GM04504 (cell line): ENCODE results near the gene RAB34.

ENCODE experiments used
- DNase-seq: peaks from one replicate; pipeline ENCODE4 v3.0.0-alpha.2; 2012; ENCODE audit warnings: low read depth

Gene RAB34

DNA sequence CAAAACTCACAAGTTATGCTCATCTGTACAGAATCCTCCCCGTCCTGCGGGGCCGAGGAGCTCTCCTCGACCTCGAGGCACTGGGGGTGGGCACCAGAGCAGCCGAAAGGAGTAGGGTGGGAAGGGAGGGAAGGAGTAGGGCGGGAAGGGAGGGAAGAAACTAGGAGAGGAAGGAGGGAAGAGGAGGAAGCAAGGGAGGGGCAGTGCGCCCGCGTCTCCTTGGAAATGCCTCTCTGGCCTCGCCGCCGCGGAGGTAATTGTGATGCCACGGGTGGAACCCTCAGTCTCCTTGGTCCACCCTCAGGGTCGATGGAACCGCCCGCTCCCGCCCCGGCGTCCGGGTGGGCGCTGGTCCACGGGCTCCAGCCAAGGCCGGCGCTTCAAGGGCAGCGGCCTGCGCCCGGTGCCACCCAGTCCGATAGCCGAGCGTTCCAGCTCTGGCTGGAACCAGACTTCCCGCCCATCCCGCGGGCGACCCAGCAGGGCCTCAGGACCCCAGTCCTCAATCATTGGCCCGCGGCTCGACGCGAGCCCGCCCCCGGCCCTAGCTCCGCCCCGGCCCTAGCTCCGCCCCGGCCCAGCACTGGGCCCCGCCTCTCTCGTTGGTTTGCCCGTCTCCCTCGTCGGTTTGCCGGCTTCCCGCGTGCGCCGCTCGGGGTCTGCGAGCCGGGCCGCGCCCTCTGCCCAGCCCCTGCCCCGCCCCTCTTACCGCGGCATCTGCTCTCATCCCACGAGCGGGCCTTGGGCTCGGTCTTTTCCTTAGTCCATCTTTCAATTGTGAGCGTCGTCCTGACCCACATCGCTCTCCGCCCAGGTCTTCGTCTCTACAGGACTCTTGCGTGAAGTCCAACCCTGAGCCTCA, 6.6 kb downstream of the RAB34 start:
- DNase-seq = peak; percentile 68

DNA sequence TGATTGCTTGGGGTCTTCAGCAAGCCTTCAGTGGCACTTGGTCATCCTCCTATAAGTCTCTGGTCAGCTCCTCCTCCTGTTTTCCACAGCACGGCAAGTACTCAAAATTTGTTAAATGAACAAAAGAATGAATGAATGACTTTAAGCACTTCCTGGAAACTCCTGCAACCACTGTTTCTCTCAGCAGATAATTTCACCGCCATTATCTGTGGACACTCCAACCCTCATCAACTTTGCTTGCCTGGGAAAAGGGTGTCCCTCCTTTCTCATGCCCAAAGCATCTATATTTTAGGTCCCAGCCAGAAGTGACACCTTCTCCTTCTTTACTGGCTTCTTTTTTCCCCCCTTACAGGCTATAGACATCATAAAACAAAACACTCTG, 10.3 kb downstream of the RAB34 start:
- DNase-seq = no peak

DNA sequence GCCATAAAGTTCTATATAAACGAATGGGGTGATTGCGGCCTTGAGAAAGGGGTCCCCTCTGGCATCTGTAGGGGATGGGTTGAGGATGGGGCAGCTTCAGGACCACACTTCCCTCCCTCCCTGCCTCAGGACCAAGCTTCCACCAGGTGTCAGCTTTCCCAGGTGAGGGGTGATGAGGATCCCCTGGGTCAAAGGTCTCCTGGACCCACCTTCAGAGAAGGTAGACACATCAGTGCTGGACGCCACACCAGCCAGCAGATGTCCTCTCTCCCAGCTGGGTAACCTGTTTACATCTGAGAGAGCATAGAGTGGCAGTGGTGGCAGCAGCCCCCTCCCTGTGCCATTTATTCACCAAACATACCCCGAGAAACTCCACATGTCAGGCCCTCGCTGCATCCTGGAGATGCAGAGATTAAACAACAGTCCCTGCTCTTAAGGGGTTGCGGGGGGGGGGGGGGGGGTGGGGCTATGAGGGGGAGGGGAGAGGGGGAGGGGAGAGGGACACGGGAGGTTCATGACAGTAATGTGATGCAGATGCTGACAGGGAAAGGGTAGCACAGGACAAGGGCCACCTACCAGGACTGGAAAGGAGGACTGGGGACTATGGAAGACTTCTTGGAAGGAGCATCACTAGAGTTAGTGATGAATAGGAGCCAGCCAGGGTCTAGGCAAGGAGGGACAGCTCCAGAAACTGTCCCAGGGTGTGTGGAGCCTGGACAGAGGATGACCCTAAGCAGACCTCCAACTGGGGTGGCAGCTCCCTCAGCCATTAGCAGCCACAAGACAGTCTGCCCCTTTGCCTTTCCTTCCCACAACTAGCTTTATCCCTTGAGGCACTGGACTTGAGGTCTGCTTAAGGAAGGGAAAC, 11.0 kb downstream of the RAB34 start:
- DNase-seq = no peak

DNA sequence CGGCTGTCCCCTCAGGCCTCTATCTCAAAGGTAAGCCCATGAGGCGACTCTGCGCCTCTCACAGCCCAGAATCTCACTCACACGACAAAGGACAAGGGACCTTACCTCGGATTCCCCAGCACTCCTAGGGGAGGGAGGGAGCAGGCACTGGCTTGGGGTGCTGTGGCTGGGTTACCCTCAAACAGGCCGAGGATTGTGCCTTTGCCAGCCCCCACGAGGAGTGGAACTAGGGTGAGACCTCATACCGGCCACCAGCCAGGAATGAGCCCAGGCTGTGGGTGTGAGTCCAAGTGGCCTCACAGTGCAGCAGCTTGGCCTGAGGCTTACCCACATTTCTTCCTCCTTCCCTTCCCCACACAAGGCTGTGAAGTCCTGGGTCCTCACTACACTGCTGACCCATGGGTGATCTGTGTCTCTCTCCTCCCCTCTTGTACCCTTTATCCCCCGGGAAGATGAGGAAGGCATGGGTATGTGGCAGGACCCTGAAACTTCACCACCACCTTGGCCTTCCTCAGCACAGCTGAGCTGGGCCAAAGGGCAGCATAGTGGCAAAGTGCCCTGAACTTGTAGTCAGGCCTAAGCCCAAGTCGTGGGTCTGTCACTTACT, 11.8 kb downstream of the RAB34 start:
- no peak for DNase-seq

DNA sequence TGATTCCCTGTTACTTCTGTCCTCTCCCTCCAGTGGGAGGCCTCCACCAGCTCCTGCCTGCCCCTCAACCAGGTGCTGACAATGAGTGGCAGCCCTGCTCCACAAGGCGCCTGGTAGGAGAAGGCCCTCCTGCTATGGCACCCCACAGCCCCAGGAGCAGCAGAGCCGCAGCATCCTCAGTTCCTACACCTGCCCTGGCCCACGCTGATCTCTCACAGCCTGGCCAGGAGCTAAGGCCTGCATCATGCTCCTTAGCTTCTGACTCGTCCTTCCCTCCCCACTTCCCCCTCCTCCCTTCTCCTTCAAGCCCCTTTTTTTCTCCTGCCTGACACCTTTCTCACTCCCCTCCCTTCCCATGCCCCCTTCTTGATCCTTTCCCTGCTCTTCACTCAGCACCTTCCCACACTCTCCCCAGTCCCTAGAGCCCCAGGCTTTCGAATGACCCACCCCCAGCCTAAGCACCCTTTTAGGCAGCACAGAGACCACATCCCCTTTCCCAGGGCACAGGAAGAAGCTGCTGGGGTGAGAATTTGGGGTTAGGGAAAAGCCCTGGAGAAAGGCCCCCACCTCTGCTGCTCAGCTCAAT, 12.5 kb downstream of the RAB34 start:
- DNase-seq = no peak

DNA sequence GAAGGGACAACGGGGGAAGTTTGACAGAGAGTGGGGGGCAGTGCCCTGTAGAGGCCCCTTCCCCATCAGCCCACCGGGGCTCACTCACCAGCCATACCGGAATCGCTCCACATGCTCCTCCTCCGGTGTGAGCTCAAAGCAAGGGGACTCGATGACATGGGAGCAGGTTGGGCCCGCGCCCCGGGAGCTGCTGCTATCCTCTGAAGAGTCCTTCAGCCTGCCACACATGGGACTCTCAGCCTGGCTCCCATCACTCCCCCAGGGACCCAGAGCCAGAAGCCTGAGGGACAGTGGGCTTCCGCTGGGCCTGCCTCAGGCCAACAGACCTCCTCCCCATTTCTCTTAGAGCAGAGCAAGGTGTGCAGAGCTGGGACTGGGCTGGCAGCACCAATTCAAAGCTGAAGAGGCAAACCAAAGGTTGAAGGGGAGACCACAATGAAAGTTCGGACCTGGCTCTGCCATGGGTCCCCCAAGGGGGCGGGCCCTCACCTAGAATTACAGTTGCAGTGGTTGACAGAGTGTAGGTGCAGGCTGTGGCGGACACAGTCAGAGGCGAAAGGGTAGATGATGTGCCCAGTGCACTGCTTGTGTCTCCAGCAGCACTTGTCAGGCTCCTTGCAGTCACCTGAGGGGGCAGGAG, 13.3 kb downstream of the RAB34 start:
- DNase-seq = no peak

DNA sequence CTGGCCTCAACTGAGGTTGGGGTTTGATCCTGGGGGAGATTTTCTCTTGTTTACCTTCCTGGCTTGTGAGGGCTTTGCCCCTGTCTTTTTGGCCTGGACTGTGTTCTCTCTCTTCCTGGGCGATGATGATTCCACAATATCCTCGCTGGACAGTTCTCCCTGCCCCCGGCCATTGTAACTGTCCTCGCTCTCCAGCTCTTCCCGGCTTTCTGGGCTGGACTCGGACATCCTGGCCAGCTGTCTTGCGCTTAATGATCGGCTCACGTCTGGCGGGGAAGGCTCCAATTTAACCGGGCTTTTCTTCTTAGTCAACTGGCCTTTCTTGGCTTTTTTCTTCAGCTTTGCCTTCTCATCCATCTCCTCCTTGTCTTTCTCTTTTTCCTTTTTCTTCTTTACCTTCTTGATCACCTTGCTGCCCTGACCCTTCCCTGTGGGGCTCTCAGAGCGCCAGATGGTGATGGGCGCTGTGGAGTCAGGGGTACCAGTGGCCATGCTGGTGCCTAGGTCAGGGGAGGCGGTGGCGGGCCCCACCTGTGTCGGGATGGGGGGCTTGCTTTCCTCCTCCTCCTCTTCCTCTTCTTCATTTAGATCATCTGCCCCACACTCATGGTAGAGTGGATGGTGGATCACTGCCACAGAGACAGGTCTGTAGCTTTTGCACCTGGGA, 14.0 kb downstream of the RAB34 start:
- DNase-seq = no peak

DNA sequence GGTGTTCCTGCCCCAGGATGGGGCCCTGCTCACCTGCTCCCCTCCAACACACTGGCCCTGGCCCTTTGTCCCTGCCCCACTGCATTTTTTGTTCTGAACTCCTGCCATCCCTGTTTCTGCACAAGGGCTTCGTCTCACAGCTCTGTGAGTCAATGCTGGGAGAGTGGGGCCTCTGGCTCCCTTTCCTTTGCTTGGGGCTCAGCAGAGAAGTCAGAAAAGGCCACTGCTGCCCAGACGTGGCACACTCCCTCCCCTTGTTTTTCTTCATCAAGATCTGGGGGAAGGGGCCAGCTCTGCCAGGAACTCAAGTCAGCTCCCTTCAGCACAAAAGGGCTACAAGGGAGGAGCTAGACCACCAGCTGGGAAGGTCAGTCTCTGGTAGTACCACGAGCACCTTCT, 14.9 kb downstream of the RAB34 start:
- no peak for DNase-seq

DNA sequence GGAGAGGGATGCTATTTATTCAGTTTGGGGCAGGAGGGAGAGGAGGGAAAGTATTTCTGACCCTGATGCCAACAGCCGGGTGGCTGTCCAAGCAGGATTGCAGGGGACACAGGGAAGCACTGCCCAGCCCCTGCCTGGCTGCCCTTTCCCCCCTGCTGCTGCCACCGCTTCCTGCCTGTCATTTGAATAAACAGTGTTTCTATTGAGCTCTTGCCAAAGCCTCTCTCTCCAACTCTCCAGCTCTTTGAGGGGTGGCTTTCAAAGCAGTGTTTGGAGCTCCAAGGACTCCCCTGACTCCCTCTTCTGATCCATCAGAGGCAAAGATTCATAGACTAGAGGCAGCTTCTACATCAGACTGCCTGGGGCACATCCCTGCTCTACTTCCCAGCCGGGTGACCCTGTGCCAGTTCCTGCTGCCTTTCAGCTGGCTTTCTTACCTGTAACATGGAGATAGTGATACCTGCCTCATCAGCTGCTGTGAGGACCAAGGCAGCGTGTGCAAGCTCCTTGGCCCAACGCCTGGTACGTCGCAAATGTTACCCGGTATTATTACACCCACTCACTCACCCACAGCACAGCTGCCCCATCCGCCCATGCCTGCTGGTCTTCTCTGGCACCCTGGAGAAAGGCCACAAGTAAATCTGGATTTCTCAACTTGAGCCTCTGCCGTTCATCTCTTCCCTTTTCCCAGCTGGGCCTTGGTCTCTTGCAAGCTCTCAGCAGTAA, 15.5 kb downstream of the RAB34 start:
- DNase-seq = no peak

DNA sequence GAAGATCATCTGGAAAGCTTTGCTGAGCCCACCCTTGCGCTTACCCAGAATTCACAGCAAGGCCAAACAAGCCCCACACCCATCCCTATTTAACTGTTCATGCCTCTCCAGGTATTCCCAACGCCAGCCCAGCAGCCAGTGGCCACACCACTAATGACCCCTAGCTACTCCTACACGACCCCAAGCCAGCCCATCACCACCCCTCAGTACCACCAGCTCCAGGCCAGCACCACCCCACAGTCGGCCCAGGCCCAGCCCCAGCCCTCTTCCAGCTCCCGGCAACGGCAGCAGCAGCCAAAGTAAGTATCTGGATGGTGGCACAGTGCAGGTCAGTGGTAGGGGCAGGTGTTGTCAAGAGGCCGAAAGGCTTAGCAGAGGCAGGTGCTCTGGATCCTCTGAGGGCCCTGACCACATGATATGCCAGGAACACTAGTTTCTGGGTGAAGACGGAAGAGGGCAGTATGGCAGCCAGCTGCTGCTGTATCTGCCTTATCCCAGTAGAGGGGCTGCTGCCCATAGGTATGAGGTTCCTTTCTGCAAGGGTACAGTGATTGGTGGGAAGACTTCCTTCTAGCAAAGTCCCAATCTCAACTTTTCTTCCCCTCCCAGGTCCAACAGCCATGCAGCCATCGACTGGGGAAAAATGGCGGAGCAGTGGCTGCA, 16.7 kb downstream of the RAB34 start:
- DNase-seq = no peak

DNA sequence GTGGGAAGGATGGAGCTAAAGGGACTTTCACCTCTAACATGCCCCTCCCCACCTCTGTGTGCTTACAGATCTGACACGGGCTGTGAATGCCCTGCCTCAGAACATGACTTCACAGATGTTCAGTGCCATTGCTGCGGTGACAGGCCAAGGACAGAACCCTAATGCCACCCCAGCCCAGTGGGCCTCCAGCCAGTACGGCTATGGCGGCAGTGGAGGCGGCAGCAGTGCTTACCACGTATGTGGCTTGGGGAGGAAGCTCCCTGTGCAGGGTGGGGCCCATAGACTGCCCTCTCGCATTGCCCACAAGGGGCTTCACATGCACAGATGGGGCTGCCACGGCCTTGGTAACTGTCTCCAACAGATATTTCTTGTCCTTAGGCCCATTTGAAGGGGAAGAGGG, 17.4 kb downstream of the RAB34 start:
- DNase-seq = no peak

DNA sequence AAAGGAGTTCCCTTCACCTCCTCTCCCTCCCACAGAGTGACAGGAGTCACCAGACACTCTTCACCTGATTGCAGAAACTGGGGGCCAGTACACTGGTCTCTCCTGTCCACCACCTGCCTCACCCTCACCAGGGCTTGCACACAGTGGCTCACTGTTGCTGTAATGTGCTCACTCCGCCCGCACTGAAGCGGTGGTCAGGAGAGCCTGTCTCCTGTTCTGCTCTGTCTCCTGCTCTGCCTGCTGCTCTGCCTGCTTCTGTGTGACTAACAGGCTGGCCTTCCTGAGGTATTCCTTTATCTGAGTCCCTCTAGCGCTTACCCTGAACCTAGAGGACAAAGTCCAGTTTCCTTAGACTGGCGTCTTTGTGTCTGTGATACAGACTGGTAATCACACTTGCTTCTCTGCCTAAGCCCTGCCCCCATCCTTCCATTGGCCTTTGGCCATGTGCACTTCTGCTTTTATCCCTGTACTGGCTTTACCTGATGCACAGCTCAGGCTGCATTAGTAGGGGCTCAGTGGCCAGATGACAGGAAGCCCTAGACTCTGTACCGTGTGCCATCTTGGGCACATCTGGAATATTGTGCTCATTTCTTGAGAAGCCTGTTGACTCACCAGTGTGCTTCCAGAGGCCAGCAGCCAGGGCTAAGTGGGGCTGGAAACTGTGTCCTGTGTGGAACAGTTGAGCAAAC, 19.3 kb downstream of the RAB34 start:
- no peak for DNase-seq

DNA sequence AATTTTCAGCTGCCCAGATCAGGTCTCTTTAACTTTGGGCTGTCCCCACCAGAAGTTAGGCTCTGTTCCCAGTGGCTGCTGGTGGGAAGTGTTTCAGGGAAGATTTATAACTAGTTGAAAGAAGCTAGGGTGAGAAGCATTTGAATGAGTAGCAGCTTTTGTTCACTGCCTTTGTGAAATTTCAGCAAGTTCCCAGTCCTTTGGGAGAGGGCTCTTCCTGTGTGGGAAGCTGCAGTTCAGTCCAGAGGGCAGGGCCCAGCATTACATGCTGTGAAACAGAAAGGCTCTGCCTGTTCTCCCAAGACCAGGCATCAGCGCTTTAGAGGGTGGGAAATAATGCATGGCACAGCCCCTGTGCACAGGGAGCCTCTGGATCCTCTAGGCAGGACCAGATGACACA, 23.8 kb downstream of the RAB34 start:
- DNase-seq = no peak

DNA sequence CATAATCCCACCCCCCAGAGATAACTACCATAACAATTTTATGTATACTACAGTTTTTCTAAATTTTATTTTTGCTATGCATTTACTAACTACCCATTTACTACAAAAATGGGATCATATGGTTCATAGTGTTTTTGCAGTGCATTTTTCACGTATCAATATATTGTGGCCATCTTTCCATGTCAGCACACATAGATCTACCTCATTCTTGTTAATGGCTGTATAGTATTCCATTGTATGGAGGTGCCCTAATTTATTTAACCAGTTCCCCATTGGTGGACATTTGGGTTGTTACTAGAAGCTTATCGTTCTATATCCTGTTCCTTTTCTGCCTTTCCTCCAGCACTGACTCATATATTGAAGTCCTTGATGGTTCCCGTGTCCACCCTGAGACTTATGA, 28.7 kb downstream of the RAB34 start:
- no peak for DNase-seq

DNA sequence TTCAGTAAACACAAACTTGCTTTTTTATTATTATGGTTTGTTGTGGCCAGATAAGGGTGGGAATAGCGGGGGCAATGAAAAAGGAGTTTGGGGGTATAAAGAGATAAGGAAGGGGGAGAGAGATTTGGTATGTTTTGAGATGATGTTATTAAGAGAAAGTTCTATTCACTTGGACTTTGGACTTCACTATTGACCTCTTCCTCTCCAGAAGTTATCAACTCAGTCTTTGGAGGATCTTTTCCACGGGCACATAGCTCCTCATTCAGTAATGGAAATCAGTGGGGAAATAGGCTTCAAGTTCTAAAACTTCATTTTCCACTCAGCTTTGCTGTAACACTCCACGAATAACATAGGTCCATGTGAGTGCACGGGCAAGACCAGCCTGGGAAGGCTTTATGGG, 29.2 kb downstream of the RAB34 start:
- no peak for DNase-seq

DNA sequence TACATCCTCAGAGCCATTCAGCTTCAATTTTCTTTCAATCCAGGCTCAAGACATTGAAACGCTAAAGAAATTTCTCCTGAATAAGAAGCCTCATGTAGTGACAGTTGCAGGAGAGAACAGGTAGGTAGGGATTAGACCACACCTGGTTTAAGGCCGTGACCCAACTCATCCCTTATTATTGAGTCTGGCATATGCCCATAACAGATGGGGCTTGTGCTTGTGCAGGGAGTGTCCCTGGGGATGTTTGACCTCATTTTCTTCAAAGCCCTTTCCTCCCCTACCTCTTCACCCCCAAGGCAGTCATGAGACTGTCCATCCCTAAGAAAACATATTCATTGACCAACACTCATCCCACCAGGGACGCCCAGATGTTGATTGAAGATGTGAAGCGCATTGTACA, 31.4 kb downstream of the RAB34 start:
- DNase-seq = no peak

DNA sequence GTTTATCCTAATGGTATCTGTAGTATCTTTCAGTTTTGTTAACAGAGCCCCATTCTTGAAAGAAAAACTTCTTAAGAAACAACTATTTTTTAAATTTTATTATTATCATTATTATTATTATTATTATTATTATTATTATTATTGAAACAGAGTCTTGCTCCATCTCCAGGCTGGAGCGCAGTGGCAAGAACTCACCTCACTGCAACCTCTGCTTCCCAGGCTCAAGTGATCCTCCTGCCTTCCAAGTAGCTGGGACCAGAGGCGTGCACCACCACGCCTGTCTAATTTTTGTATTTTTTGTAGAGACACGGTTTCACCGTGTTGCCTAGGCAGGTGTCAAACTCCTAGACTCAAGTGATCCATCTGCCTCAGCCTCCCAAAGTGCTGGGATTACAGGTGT, 32.3 kb downstream of the RAB34 start:
- no peak for DNase-seq

DNA sequence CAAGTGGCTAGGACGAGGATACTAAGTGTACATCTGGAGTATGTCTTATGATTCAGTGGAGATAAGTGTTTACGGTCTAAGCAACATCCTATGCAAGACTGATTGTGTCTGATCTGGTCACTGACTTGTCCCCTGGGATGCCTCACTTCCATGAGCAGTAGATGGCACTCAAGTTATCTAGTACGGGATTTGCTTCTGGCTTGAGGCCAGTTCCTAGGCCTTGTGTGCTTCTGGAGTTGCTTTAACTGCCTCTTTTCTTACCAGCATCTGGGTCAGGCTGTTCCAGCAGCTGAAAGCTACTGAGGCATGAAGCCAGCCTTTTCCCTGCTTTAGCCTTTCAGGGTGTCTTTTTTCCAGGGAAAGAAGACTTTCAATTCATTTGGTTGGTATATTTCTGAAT, 32.7 kb downstream of the RAB34 start:
- DNase-seq = peak; percentile 17

DNA sequence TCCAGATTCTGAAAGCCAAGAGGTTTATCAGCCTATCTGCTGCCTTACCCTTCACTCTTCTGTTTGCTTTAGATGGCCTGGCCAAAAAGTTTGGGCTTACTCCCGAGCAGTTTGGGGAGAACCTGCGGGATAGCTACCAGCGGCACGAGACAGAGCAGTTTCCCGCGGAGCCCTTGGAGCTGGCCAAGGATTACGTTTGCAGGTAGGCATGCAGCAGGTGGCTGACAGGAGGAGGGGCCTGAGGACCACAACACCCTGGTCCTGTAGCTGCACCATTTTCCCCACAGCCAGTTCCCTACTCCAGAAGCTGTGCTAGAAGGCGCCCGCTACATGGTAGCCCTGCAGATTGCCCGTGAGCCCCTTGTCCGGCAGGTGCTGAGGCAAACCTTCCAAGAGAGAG, 35.0 kb downstream of the RAB34 start:
- DNase-seq = no peak

DNA sequence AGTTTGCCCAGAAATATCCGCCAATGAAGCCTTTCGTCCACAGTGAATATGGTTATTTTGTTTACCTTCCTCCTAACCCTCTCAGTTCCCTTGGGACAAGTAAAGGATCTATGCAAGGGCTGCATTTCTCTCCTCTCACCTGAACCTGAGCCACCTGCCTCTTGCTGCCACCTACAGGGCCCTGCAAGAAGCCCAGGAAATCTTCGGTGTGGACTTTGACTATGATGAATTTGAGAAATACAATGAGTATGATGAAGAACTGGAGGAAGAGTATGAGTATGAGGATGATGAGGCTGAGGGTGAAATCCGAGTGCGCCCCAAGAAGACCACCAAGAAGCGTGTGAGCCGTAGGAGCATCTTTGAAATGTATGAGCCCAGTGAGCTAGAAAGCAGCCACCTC, 41.7 kb downstream of the RAB34 start:
- DNase-seq = no peak
